GM19395 (cell line): ENCODE results near the gene SLC25A4.

ENCODE experiments used
- ATAC-seq: cut with Tn5 transposase; IDR thresholded peaks from one replicate; pipeline ENCODE4 v1.9.1; 2021; ENCODE audit warnings: mild to moderate bottlenecking, moderate library complexity; ENCODE audit not compliant: unreplicated experiment

SLC25A4 gene

GRCh38 chr4:185119927-185120630 is 23.0 kb upstream of the SLC25A4 start:
- ATAC-seq: no peak

- ATAC-seq: no peak
Observed at GRCh38 chr4:185120631-185120946, 22.5 kb upstream of the SLC25A4 start.

GRCh38 chr4:185122681-185123345 is 20.3 kb upstream of the SLC25A4 start:
- peak; percentile 73 for ATAC-seq

- ATAC-seq: no peak
Observed at GRCh38 chr4:185124006-185124405, 19.1 kb upstream of the SLC25A4 start.

- ATAC-seq: no peak
Observed at GRCh38 chr4:185127021-185127925, 15.8 kb upstream of the SLC25A4 start.

- ATAC-seq: peak; percentile 57
Observed at GRCh38 chr4:185128272-185129119, 14.6 kb upstream of the SLC25A4 start.

- peak; percentile 78 for ATAC-seq
Observed at GRCh38 chr4:185134307-185134869, 8.7 kb upstream of the SLC25A4 start.

- ATAC-seq: no peak
Observed at GRCh38 chr4:185137233-185137925, 5.7 kb upstream of the SLC25A4 start.

GRCh38 chr4:185138161-185138560 is 4.9 kb upstream of the SLC25A4 start:
- no peak for ATAC-seq

GRCh38 chr4:185139736-185140135 is 3.3 kb upstream of the SLC25A4 start:
- ATAC-seq: no peak

- ATAC-seq: no peak
Observed at GRCh38 chr4:185141777-185142176, 1.3 kb upstream of the SLC25A4 start.

GRCh38 chr4:185142564-185142911 is 528 bp upstream of the SLC25A4 start:
- ATAC-seq: peak; percentile 32

GRCh38 chr4:185143601-185143969 is 519 bp downstream of the SLC25A4 start:
- ATAC-seq: peak; percentile 33

- ATAC-seq: no peak
Observed at GRCh38 chr4:185144601-185145240, 1.7 kb downstream of the SLC25A4 start.

GRCh38 chr4:185145572-185145971 is 2.5 kb downstream of the SLC25A4 start:
- no peak for ATAC-seq

- no peak for ATAC-seq
Observed at GRCh38 chr4:185149392-185149791, 6.3 kb downstream of the SLC25A4 start.

GRCh38 chr4:185151296-185151695 is 8.2 kb downstream of the SLC25A4 start:
- ATAC-seq: no peak

- peak; percentile 98 for ATAC-seq
Observed at GRCh38 chr4:185165605-185166063, 22.6 kb downstream of the SLC25A4 start.

- no peak for ATAC-seq
Observed at GRCh38 chr4:185167234-185167633, 24.2 kb downstream of the SLC25A4 start.
